UCSD-AML1 (cell line): ENCODE data around the gene HSPA8.

ENCODE experiments used
- DNase-seq: peaks from one replicate; lab custom pipeline; 2025; ENCODE audit not compliant: unreplicated experiment; lab: John Stamatoyannopoulos, UW

Gene HSPA8

GRCh38 chr11:123051146-123051545, 10.8 kb downstream of the HSPA8 start:
- DNase-seq, result no peak

DNA sequence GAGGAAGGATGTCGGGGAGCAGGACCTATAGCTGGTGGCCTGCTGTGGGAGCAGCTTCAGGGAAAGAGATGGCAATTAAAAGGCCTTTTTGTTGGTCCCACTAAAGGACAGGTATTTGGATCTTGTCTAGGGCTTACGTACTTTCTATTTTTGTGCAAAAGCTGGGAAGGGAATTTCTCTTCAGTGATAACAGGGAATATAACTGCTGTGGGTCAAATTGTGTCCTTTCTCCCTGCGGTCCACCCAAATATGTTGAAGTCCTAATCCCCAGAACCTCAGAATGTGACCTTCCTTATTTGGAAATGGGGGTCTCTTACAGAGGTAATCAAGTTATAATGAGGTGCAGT, 14.0 kb downstream of the HSPA8 start:
- no peak for DNase-seq

GRCh38 chr11:123047266-123047946, 14.5 kb downstream of the HSPA8 start:
- no peak for DNase-seq

DNA sequence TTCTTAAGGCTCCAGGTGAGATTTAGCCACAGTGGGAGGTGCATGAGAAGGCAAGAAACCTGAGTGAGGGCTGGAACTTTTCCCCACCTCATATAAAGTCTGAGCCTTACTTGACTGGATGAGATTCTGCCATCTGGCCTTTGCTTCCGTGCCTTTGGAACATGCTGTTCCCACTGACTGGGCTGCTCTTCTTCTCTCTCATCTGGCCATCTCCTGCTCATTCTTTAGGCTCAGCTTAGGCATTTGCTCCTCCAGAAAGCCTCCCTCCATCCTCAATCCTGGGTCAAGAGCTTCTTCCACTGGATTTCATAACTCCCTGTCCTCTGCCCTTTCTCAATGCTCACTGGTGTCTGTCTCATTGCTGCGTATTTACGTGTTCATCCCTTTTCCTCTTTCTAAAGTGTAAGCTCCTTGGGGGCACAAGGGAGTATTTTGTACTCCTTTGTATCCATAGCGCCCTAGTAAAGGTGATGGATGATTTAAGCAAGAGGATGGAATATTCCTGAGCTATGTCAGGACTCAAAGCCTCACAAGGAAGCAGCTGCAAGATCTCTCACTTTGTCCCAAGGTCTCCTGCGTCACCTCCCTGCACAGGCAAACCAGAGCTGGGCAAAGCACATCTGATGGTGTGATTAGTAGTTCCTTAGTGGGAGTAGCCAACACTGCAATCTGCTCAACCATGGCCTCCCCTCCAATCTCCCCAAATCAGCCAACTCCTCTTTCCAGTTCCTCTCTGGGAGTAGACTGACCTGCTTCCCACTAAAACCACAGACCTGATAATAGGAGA, 15.3 kb downstream of the HSPA8 start:
- no peak for DNase-seq

DNA sequence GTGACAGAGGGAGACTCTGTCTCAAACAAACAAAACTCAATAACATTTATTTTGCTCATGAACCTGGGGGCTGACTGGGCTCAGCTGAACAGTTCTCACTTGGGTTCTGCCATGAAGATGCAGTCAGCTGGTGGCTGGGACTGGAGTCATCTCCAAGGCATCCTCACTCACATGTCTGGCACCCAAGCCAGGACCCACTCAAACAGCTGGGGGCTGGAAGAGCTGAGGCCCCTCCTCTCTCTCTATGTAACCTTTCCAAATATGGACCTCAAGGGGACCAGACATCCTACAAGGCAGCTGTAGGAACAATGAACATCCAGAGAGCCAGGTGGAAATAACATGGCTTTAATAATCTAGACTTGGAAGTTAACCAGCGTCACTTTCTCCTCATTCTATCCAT, 16.8 kb downstream of the HSPA8 start:
- no peak for DNase-seq

DNA sequence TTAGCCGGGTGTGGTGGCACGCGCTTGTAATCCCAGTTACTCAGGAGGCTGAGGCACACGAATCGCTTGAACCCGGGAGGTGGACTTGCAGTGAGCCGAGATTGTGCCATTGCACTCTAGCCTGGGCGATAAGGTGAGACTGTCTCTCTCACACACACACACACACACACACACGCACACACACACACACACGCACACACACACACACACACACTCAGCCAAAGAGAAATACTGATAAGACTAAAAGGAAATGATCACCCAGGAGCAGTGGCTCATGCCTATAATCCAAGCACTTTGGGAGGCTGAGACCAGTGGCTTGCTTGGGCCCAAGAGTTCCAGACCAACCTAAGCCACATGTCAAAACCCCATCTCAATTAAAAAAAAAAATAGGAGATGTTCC, 20.8 kb downstream of the HSPA8 start:
- DNase-seq, result no peak

DNA sequence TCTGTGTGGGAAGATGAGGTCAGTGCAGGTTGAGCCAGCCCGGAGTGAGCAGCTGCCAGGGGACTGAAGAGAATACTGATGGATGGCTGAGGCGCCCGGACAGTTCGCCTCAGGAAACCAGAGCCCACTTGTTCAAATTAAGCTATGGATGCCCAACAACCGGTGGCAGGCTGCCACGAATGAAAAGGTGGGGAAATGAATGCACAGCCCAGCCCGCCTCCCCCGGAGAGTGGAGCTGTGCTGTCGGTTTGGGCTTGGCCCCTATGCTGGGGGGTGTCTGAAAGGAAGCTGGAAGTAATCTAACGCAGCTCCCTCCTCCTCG, 21.9 kb downstream of the HSPA8 start:
- no peak for DNase-seq

GRCh38 chr11:123035831-123036230, 26.1 kb downstream of the HSPA8 start:
- no peak for DNase-seq

DNA sequence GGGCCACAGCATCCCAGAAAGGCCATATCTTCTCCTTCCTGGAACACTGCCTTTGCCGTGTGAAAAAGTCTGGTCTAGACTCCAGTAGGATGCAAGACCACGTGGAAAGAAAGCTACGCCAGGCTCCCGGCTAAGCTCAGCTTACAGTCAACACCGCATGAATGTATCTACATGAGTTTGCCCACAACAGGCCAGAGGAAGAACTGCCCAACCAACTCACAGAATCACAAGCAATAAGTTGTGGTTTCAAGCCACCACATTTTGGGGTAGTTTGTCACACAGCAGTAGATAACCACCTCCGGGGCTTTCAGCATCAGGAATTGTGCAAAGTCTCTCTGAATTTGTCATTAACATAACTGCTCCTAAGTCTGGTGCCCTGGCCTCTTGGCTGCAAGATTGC, 27.3 kb downstream of the HSPA8 start:
- no peak for DNase-seq

DNA sequence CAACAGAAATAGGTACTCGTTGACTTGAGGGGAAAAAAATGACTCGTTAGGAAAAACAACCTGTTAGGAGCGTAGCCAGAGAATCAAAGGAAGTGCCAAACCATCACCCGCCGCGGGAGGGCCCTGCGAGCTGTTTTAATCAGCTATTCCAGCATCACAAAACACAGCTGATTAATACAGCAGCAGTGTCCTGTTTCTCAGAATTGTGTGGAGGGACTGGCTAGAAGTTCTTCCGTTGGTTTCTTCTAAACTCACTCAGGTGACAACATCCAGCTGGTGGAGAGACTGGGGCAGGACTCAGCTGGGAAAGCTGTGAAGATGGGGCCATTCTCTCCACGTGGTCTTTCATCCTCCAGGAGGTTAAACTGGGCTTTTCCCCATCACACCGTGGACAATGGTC, 28.0 kb downstream of the HSPA8 start:
- DNase-seq, result peak; percentile 30

DNA sequence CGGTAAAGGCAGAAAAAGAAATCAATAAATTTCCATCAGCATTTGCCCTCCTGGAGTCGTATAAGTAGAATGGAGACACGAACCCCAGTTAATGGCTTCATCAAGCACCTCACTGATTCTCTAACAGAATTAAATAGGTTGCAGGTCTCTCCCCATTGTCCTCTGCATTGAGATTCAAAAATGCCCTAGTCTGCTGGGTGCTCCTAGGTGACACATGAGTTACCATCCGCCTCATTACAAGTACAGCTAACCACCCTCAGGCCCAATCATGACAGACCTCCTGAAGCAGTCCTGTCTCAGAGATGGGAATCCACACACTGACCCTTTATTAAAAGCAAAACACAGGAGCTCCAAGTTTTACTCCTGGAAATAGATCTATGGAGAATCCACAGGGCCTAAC, 31.4 kb downstream of the HSPA8 start:
- no peak for DNase-seq

DNA sequence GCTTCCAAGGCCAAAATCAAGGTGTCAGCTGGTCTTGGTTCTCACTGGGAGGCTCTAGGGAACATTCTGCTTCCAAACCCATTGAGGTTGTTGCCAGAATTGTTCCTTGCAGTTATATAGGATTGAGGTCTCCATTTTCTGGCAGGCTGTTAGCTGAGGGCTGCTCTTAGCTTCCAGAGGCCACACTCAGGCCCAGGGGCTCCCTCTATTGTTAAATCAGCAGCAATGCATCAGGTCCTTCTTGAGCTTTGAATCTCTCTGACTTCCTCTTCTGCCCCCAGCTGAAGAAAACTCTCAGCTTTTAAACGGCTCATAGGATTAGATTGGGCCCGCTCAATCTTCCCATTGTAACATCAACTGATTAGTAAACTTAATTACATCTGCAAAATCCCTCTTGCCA, 41.0 kb downstream of the HSPA8 start:
- peak; percentile 18 for DNase-seq

DNA sequence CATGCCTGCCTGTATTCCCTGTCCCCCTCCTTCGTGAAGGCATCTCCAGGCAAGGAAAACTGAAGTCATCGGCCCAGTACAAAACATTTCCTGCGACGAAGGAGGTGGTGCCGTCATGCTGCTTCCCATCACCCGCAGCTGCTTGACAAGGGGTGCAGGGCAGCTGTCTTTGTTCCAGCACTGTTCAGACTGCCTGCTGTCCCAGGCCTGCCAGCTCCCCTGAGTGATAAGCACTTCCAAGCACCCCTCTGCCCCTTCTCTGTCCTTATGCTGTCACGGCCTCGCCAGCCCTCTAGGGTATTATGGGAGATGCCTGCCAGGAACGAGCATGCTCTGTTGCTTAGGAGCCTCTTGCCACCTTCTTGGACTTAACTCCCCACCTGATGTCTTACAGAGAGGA, 43.2 kb downstream of the HSPA8 start:
- no peak for DNase-seq

DNA sequence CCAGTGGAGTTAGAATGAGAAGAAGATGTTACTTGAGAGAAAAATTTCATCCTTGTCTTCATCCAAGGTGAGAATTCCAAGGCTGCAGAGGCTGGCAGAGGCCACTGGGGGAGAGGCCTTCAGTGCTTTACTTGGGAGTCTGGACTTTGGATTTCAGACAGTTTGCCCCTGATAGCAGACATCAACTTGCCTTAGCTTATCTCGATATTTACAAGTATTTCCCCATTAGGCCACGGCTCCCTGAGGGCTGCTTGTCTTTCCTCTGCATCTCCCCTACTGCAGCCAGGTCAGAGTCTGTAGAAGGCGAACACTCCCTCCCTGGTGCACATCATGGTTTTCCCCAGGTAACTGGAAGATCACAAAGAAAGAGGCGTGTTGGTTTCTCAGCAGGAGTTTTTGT, 50.4 kb downstream of the HSPA8 start:
- no peak for DNase-seq
